ENCODE results near the gene HP.

DNA sequence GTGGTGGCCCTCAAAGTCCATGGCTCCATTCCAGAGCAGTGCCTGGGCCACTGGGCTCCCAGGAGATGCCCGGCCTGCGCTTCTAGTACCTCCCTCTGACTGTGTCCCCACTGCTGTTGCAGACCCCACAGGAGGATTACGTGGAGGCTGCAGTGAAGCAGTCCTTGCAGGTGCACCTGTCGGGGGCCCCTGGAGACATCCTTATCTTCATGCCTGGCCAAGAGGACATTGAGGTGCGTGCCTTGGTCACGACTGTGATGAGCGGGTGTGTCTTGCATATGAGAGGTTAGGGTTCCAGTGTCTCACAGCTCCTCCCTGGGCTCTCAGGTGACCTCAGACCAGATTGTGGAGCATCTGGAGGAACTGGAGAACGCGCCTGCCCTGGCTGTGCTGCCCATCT lies 50.6 kb downstream of the HP start:
- TF ChIP-seq POLR2A (IDR thresholded peaks at IDR 0.05) = no peak
- TF ChIP-seq, protein P1, sequence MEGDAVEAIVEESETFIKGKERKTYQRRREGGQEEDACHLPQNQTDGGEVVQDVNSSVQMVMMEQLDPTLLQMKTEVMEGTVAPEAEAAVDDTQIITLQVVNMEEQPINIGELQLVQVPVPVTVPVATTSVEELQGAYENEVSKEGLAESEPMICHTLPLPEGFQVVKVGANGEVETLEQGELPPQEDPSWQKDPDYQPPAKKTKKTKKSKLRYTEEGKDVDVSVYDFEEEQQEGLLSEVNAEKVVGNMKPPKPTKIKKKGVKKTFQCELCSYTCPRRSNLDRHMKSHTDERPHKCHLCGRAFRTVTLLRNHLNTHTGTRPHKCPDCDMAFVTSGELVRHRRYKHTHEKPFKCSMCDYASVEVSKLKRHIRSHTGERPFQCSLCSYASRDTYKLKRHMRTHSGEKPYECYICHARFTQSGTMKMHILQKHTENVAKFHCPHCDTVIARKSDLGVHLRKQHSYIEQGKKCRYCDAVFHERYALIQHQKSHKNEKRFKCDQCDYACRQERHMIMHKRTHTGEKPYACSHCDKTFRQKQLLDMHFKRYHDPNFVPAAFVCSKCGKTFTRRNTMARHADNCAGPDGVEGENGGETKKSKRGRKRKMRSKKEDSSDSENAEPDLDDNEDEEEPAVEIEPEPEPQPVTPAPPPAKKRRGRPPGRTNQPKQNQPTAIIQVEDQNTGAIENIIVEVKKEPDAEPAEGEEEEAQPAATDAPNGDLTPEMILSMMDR (IDR thresholded peaks at IDR 0.05) = no peak

Measured in uterus (tissue), 2 donors.